ENCODE data around the gene TSPAN18.

Gene TSPAN18

DNA sequence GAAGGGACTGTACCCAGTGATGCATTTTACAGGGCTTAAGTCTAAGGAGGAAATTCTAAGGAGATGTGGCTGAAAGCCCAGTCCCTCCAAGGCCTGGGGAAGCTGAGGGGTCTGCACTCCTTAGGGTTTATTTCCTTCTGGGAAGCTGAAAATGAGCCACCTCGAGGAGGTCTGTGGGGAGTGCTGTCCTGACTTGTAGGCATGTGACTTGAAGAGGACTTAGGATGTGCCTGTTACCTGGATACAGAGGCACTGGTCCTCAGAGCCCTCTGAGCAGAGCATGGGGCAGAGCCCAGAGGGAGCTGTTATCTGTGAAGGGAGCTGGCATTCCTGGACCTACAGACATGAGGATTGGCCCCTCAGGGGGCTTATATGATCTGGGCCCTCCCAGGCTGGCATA is 146.8 kb downstream of the TSPAN18 start:
- H3K4me2 ChIP-seq (ENCODE audit: low read depth, low read length), result no peak overlapping the region
- TF ChIP-seq, protein P1, sequence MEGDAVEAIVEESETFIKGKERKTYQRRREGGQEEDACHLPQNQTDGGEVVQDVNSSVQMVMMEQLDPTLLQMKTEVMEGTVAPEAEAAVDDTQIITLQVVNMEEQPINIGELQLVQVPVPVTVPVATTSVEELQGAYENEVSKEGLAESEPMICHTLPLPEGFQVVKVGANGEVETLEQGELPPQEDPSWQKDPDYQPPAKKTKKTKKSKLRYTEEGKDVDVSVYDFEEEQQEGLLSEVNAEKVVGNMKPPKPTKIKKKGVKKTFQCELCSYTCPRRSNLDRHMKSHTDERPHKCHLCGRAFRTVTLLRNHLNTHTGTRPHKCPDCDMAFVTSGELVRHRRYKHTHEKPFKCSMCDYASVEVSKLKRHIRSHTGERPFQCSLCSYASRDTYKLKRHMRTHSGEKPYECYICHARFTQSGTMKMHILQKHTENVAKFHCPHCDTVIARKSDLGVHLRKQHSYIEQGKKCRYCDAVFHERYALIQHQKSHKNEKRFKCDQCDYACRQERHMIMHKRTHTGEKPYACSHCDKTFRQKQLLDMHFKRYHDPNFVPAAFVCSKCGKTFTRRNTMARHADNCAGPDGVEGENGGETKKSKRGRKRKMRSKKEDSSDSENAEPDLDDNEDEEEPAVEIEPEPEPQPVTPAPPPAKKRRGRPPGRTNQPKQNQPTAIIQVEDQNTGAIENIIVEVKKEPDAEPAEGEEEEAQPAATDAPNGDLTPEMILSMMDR (IDR thresholded peaks at IDR 0.05; ENCODE audit: low read length), result no peak
- TF ChIP-seq EZH2 (optimal IDR thresholded peaks at IDR 0.05; ENCODE audit: low read depth, low read length), result no peak
- no peak for TF ChIP-seq EZH2phosphoT487 (IDR thresholded peaks at IDR 0.05; ENCODE audit: low read length)
- H3F3A ChIP-seq (ENCODE audit: insufficient read depth, low read length), result peaks cover 4% of the 10 kb centered on the region; the same call in 1 of the 2 replicates
- no peaks in the 10 kb centered on the region for H3K9me3 ChIP-seq (replicated peaks; ENCODE audit: insufficient read depth, low read length)
- no peak overlapping the region for H3K4me3 ChIP-seq (ENCODE audit: low read length)
- no peak overlapping the region for H2AFZ ChIP-seq (ENCODE audit: low read length)
- H3K9me2 ChIP-seq (replicated peaks; ENCODE audit: insufficient read depth, low read length), result no peaks in the 10 kb centered on the region
- H3K4me1 ChIP-seq (ENCODE audit: low read length), result peaks cover 15% of the 10 kb centered on the region
- no peaks in the 10 kb centered on the region for H3K27me3 ChIP-seq (replicated peaks; ENCODE audit: insufficient read depth, low read length)
- no peaks in the 10 kb centered on the region for H3K36me3 ChIP-seq (replicated peaks; ENCODE audit: insufficient read depth, low read length)
- H4K20me1 ChIP-seq (ENCODE audit: insufficient read depth, low read length), result no peaks in the 10 kb centered on the region
- DNase-seq, result no peak
- H3K79me2 ChIP-seq (ENCODE audit: low read length), result no peaks in the 10 kb centered on the region
- no peak overlapping the region for H3K9ac ChIP-seq (ENCODE audit: low read length)
- H3K27ac ChIP-seq (ENCODE audit: low read length), result no peak overlapping the region

DNA sequence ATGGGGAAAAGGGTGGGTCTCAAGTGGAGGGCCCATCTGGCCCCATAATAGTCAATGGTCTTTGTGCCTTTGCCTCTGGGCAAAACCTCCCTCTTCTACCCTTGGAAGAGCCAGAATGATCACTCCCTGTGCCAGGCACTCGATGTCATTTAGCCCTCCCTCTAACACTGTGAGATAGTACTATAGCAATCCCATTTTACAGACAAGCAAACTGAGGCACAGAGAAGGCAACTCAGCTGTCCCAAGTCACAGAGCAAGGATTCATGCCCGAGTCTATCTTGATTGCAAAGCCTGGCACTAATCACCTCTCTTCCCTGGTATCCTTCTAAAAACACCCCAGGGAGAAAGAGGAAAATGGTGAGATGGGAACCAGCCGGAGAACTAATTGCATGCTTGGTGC is 147.5 kb downstream of the TSPAN18 start:
- Histone ChIP-seq H3K79me2 (ENCODE audit: low read length) (no peaks in the 10 kb centered on the region), H3K36me3 (replicated peaks; ENCODE audit: insufficient read depth, low read length) (no peaks in the 10 kb centered on the region), H3K9me2 (replicated peaks; ENCODE audit: insufficient read depth, low read length) (no peaks in the 10 kb centered on the region), H3K27ac (ENCODE audit: low read length) (no peak overlapping the region), H4K20me1 (ENCODE audit: insufficient read depth, low read length) (no peaks in the 10 kb centered on the region), H3K9me3 (replicated peaks; ENCODE audit: insufficient read depth, low read length) (no peaks in the 10 kb centered on the region), H3F3A (ENCODE audit: insufficient read depth, low read length) (peaks cover 4% of the 10 kb centered on the region; the same call in 1 of the 2 replicates), H2AFZ (ENCODE audit: low read length) (no peak overlapping the region), H3K9ac (ENCODE audit: low read length) (no peak overlapping the region), H3K27me3 (replicated peaks; ENCODE audit: insufficient read depth, low read length) (no peaks in the 10 kb centered on the region), H3K4me2 (ENCODE audit: low read depth, low read length) (no peak overlapping the region), H3K4me3 (ENCODE audit: low read length) (no peak overlapping the region), H3K4me1 (ENCODE audit: low read length) (peaks cover 15% of the 10 kb centered on the region)
- DNase-seq, result no peak
- no peak for TF ChIP-seq EZH2 (optimal IDR thresholded peaks at IDR 0.05; ENCODE audit: low read depth, low read length)
- TF ChIP-seq EZH2phosphoT487 (IDR thresholded peaks at IDR 0.05; ENCODE audit: low read length), result no peak
- TF ChIP-seq, protein P1 (IDR thresholded peaks at IDR 0.05; ENCODE audit: low read length), result no peak

DNA sequence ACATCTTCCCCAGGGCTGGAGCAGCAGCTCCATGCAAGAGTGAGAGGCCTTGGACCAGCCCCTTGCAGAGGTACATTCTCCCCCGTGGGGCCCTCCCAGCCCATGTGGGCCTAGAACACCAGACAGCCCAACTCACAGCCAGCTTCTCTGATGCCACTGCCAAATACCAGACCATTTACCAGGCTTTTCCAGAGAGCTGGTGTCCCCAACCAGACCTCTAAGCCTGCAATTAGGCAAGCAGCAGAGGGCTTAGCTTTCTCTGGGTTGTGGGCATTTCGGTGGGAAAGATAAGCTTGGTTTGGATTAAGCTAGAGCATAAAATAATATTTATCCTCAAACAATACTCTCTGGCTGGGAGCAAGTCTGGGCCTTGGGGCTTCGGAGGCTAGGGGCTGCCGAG is 148.3 kb downstream of the TSPAN18 start:
- no peaks in the 10 kb centered on the region for H3K9me2 ChIP-seq (replicated peaks; ENCODE audit: insufficient read depth, low read length)
- H2AFZ ChIP-seq (ENCODE audit: low read length), result no peak overlapping the region
- H3K9ac ChIP-seq (ENCODE audit: low read length), result no peak overlapping the region
- no peaks in the 10 kb centered on the region for H3K27me3 ChIP-seq (replicated peaks; ENCODE audit: insufficient read depth, low read length)
- no peak overlapping the region for H3K4me3 ChIP-seq (ENCODE audit: low read length)
- no peak overlapping the region for H3K4me2 ChIP-seq (ENCODE audit: low read depth, low read length)
- no peaks in the 10 kb centered on the region for H3K79me2 ChIP-seq (ENCODE audit: low read length)
- H3K27ac ChIP-seq (ENCODE audit: low read length), result no peak overlapping the region
- H4K20me1 ChIP-seq (ENCODE audit: insufficient read depth, low read length), result no peaks in the 10 kb centered on the region
- peaks cover 15% of the 10 kb centered on the region for H3K4me1 ChIP-seq (ENCODE audit: low read length)
- H3F3A ChIP-seq (ENCODE audit: insufficient read depth, low read length), result peaks cover 4% of the 10 kb centered on the region; the same call in 1 of the 2 replicates
- DNase-seq, result no peak
- no peaks in the 10 kb centered on the region for H3K9me3 ChIP-seq (replicated peaks; ENCODE audit: insufficient read depth, low read length)
- TF ChIP-seq EZH2phosphoT487 (IDR thresholded peaks at IDR 0.05; ENCODE audit: low read length) (no peak), EZH2 (optimal IDR thresholded peaks at IDR 0.05; ENCODE audit: low read depth, low read length) (no peak)
- TF ChIP-seq, protein P1 (IDR thresholded peaks at IDR 0.05; ENCODE audit: low read length), result no peak
- H3K36me3 ChIP-seq (replicated peaks; ENCODE audit: insufficient read depth, low read length), result no peaks in the 10 kb centered on the region
